Endothelial cell (in vitro differentiated cells): Measurements from ENCODE around the gene NADSYN1. TPM values are rescaled to one million over a fixed set of nuclear protein-coding genes. Genes with fewer than 3 reads are reported as not detected.

Source experiments
- DNase-seq: peaks from one replicate; pipeline ENCODE4 v3.0.0; 2021; ENCODE audit warnings: low spot score
- H3K27ac Mint-ChIP-seq: one replicate; pipeline ENCODE4 v1.8.0; 2021; ENCODE audit warnings: mixed read lengths, inconsistent platforms; ENCODE audit not compliant: unreplicated experiment
- H3K27me3 Mint-ChIP-seq: one replicate; pipeline ENCODE4 v1.8.0; 2021; ENCODE audit warnings: mild to moderate bottlenecking, moderate library complexity, mixed read lengths, inconsistent platforms; ENCODE audit not compliant: unreplicated experiment
- H3K36me3 Mint-ChIP-seq: one replicate; pipeline ENCODE4 v1.8.0; 2021; ENCODE audit warnings: mild to moderate bottlenecking, low read depth, mixed read lengths, inconsistent platforms; ENCODE audit not compliant: unreplicated experiment
- H3K4me1 Mint-ChIP-seq: one replicate; pipeline ENCODE4 v1.8.0; 2021; ENCODE audit warnings: mild to moderate bottlenecking, mixed read lengths, inconsistent platforms; ENCODE audit not compliant: unreplicated experiment
- H3K4me3 Mint-ChIP-seq: one replicate; pipeline ENCODE4 v1.8.0; 2021; ENCODE audit warnings: mild to moderate bottlenecking, mixed read lengths, inconsistent platforms; ENCODE audit not compliant: unreplicated experiment
- H3K9me3 Mint-ChIP-seq: one replicate; pipeline ENCODE4 v1.8.0; 2021; ENCODE audit warnings: mixed read lengths, inconsistent platforms; ENCODE audit not compliant: unreplicated experiment
- CTCF ChIP-seq: fragments of 200-600 bp; sonication (generic); IDR thresholded peaks from one replicate; pipeline ENCODE4 v1.5.0; 2021; ENCODE audit warnings: antibody characterized with exemption; ENCODE audit not compliant: unreplicated experiment
- microRNA-seq: library from miRNA; unstranded; fragments of <30 nt; microRNA quantifications from one replicate; pipeline ENCODE4, GENCODE V29; 2020; ENCODE audit not compliant: unreplicated experiment
- total RNA-seq: library from RNA; stranded (reverse); fragmentation: NEBNext Ultra II Directional; extraction: Animal tissue kit (Norgen Biotek cat#: 25700); gene quantifications from one replicate; pipeline ENCODE4 v1.2.1, GENCODE V29; 2021; ENCODE audit not compliant: unreplicated experiment

The NADSYN1 gene
- total RNA-seq, 1 donor from 2014 or later: 69.0 TPM

- DNase-seq: no peak
- TF ChIP-seq CTCF: no peak
- H3K27ac Mint-ChIP-seq: peak within 1 kb of the TSS; percentile 76
- H3K4me1 Mint-ChIP-seq: peaks cover 68% of the 10 kb centered on the region
- H3K36me3 Mint-ChIP-seq: no peaks in the 10 kb centered on the region
- H3K4me3 Mint-ChIP-seq: peak within 1 kb of the TSS; percentile 42
- H3K9me3 Mint-ChIP-seq: no peaks in the 10 kb centered on the region
- H3K27me3 Mint-ChIP-seq: peaks cover 14% of the 10 kb centered on the region
Measured at GRCh38 chr11:71548120-71548519, 95.1 kb downstream of the NADSYN1 start, which contains the start of gene KRTAP5-9. Gene KRTAP5-9, plus strand, starts transcription at chr11:71548420. Its CDS starts 238 bp downstream, at chr11:71548658.

GRCh38 chr11:71548716-71549151, 95.7 kb downstream of the NADSYN1 start:
- TF ChIP-seq CTCF: no peak
- Mint-ChIP-seq H3K4me1 (peaks cover 68% of the 10 kb centered on the region), H3K36me3 (no peaks in the 10 kb centered on the region), H3K9me3 (no peaks in the 10 kb centered on the region), H3K27me3 (peaks cover 14% of the 10 kb centered on the region), H3K27ac (no peak overlapping the region), H3K4me3 (no peak overlapping the region)
- DNase-seq: no peak

Small RNA genes lying within 50 kb of the gene (microRNA-seq; reads per million reads assigned to microRNA genes)
- gene MIR6754: 0.49 reads per million

Other genes with a start within 250 kb of the NADSYN1 start
- 10.5 TPM for gene SHANK2, start 200.6 kb upstream of the NADSYN1 start, total RNA-seq
- gene DHCR7, start 4.8 kb upstream of the NADSYN1 start, total RNA-seq: 130 TPM
- not detected for gene KRTAP5-7, start 74.1 kb downstream of the NADSYN1 start, total RNA-seq
- not detected for gene KRTAP5-8, start 84.8 kb downstream of the NADSYN1 start, total RNA-seq
- gene KRTAP5-9, start 95.2 kb downstream of the NADSYN1 start, total RNA-seq: 0.80 TPM
- 0.23 TPM for gene KRTAP5-10, start 112.4 kb downstream of the NADSYN1 start, total RNA-seq
- not detected for gene KRTAP5-11, start 129.7 kb downstream of the NADSYN1 start, total RNA-seq